Lower leg skin (tissue), 4 donors: ENCODE results near the gene CCT6B. TPM values are rescaled to one million over a fixed set of nuclear protein-coding genes. Genes with fewer than 3 reads are reported as not detected.
"Not testable (repeated sequence)": the region's sequence is repeated elsewhere in the genome, so short reads cannot be mapped to it uniquely, and the experiment has no call there.

Source experiments
- DNase-seq, 2 donors: peaks; one replicate each; pipeline ENCODE4 v3.0.0-alpha.2; 2019; ENCODE audit warnings: low spot score in 2 of 2
- H3K4me3 ChIP-seq: fragments of 200-600 bp; sonication (generic); 2 replicates; pipeline ENCODE4 v1.5.1; 2017; ENCODE audit warnings: mild to moderate bottlenecking, low read depth; ENCODE audit not compliant: poor library complexity, severe bottlenecking
- CTCF ChIP-seq, 3 donors: fragments of 450-650 bp; IDR thresholded peaks; one replicate each; pipeline ENCODE4 v1.5.1; 2016; ENCODE audit warnings: antibody characterized with exemption in 3 of 3, mild to moderate bottlenecking in 3 of 3, moderate library complexity in 2 of 3
- POLR2A ChIP-seq, 2 donors: fragments of 450-650 bp; IDR thresholded peaks; one replicate each; pipeline ENCODE4 v1.6.1; 2016 to 2017; ENCODE audit warnings: antibody characterized with exemption in 2 of 2, mild to moderate bottlenecking in 1 of 2, moderate library complexity in 1 of 2
- WGBS, 2 donors: methylation state at CpG; one replicate each; pipeline ENCODE4 v1.1.5; 2018; 5-methylcytosine and 5-hydroxymethylcytosine counted together
- intact Hi-C: fragments of 100-400 bp; cut with DNase I; formaldehyde crosslinking; loops from one replicate; pipeline ENCODE4 v1.15.0; 2023; ENCODE audit warnings: low total_unique reads
- total RNA-seq, 4 donors: library from RNA; depleted of rRNA; stranded (reverse); fragments of >200 nt; gene quantifications; one replicate each; pipeline ENCODE4 v1.1.0, GENCODE V29; 2016

The CCT6B gene
- total RNA-seq, 4 donors from 2014 or later, result 1.3 to 3.4 (median 1.8) TPM

GRCh38 chr17:34979153-34979552 lies 17.9 kb upstream of the CCT6B start:
- no peak for TF ChIP-seq POLR2A (IDR thresholded peaks at IDR 0.05)
- no peak for TF ChIP-seq CTCF (IDR thresholded peaks at IDR 0.05)
- no peak overlapping the region for H3K4me3 ChIP-seq
- intact Hi-C loops, result no loop called here
- no peak for DNase-seq
- WGBS, 2 donors, result 90 to 91% methylated on average over 7 of the region's 7 CpGs

DNA sequence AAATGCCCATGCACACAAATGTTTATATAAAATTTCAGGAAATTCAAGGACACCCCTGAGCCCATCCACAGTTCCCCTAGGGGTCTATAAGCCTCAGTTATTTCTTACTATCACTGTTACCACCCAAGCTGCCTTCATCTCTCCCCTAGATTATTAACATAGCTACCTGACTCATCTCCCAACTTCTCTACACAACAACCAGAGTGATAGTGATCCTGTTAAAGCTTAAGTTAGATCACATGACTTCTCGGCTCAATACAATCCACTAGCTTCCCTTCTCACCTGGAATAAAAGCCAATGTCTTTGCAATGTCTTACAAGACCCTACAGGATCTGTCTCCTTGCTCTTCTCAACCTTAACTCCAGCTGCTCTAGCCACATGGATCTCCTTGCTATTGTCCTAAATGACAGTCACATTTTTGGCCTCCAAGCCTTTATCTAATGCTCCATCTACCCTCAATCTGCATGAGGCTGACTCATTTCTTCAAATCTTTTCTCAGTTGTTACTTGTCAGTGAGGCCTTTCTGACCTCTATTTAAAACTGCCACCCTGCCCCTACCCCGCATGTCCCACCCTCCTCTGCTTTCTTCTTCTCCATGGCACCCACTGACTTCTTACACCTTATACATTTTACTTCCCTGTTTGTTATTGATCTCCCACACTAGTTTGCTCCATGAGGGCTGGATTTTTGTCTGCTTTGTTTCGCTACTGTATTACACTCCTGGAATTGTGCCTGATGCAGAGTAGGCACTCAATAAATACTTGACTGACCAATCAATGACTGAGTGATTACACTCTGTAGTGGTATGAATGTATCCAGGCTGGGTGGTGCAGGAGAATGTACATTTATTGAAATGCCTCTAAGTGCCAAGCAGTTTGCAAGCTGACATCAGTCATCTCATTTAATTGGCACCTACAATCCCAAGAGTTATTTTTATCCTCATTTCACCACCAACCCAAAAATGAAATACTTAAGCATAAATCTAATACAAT lies 13.8 kb upstream of the CCT6B start:
- no peak for TF ChIP-seq POLR2A (IDR thresholded peaks at IDR 0.05)
- TF ChIP-seq CTCF (IDR thresholded peaks at IDR 0.05), result no peak
- intact Hi-C loops, result no loop called here

GRCh38 chr17:34974179-34974578 lies 12.9 kb upstream of the CCT6B start:
- no peak for DNase-seq
- intact Hi-C loops, result no loop called here
- no peak for TF ChIP-seq POLR2A (IDR thresholded peaks at IDR 0.05)
- TF ChIP-seq CTCF (IDR thresholded peaks at IDR 0.05), result no peak
- no peak overlapping the region for H3K4me3 ChIP-seq
- 40 to 57% methylated on average over 2 of the region's 2 CpGs for WGBS, 2 donors

More for the DNA sequence above, 13.8 kb upstream of the CCT6B start:
- DNase-seq, result no peak
- WGBS, 2 donors, result 81 to 86% methylated on average over 3 of the region's 3 CpGs
- no peak overlapping the region for H3K4me3 ChIP-seq

DNA sequence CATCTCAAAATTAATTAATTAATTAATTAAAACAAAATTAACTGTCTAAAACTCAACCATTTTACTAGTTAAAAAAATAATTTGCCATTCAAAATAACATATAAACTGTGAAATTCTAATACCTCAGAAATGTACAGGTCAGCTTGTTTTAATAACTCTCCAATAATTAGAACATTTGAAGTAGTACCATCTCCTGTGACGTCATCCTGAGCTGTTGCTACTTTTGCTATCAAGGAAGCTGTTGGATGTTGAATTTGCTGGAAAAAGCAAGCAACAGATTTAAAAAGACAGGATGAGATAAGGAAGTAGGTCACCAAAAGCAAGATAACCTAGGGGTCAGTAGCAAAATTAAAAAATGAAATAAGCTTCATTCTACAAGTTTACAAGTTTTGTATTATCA lies 2.8 kb downstream of the CCT6B start:
- 80 to 89% methylated on average over 1 of the region's 1 CpG for WGBS, 2 donors
- no peak overlapping the region for H3K4me3 ChIP-seq
- intact Hi-C loops, result no loop called here
- no peak for TF ChIP-seq CTCF (IDR thresholded peaks at IDR 0.05)
- TF ChIP-seq POLR2A (IDR thresholded peaks at IDR 0.05), result no peak
- DNase-seq, result no peak

GRCh38 chr17:34950780-34951179 lies 10.5 kb downstream of the CCT6B start:
- WGBS, 2 donors, result 95 to 98% methylated on average over 4 of the region's 4 CpGs
- DNase-seq, H3K4me3 ChIP-seq, intact Hi-C loops: not testable (repeated sequence)

DNA sequence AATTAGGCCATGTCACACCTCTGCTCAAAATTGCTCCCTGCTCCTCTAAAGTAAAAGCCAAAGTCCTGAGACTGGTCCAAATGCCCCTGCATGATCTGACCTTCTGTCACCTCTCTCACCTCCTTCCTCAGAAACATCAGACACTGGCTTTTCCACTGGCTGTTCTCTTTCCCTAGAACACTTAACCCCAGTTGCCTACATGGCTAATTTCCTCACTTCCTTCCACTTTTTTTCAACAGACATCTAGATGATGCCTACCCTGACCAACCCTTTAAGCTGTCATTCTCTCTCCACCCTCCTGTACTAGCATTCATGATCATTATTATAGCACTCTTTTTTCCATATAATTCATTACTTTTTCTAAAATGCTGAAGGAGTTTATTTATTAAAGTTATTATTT lies 31.0 kb downstream of the CCT6B start:
- no peak for TF ChIP-seq POLR2A (IDR thresholded peaks at IDR 0.05)
- TF ChIP-seq CTCF (IDR thresholded peaks at IDR 0.05), result no peak
- no peak for DNase-seq
- no peak overlapping the region for H3K4me3 ChIP-seq
- intact Hi-C loops, result no loop called here
